HCT116 (cell line): ENCODE results near the gene CNPY3. TPM values are rescaled to one million over a fixed set of nuclear protein-coding genes. Genes with fewer than 3 reads are reported as not detected.

Experiments
- ATAC-seq: fragments of 200-7000 bp; cut with Tn5 transposase; 2 replicates; pipeline ENCODE4 v1.9.1; 2020; ENCODE audit warnings: mild to moderate bottlenecking, moderate library complexity
- BruUV-seq: library from RNA; stranded (reverse); fragments of 400-500 nt; replicated peaks from 2 replicates; lab custom pipeline; 2021; lab: Mats Ljungman, UMichigan
- CTCF ChIA-PET: fragments of 300-600 bp; sonication (Branson Sonifier 250); formaldehyde crosslinking; loops from one replicate; lab custom pipeline; 2021; ENCODE audit warnings: antibody characterized with exemption; lab: Charles Lee
- POLR2A ChIA-PET: fragments of 300-600, 350-600 bp; sonication (Branson Sonifier 250); formaldehyde crosslinking; loops from one replicate; lab custom pipeline; 2021; ENCODE audit warnings: antibody characterized with exemption; lab: Charles Lee
- RAD21 ChIA-PET, 2 experiments: fragments of 300-600 bp; sonication (Branson Sonifier 250); formaldehyde crosslinking; loops; one replicate each; lab custom pipeline; 2023; ENCODE audit warnings: low total read pairs in 2 of 2; ENCODE audit not compliant: uncharacterized antibody in 2 of 2, unreplicated experiment in 2 of 2, low non-redundant PET in 1 of 2; lab: Charles Lee
- DNase-seq: peaks from one replicate; pipeline ENCODE4 v3.0.0-alpha.2; 2010; ENCODE audit warnings: low read depth, low spot score
- H2AFZ ChIP-seq: fragments of 200-600 bp; shearing (Covaris generic), sonication (generic); 2 replicates; pipeline ENCODE4 v1.6.1; 2017; ENCODE audit warnings: low read depth, mixed run types, mixed read lengths, antibody characterized with exemption, low read length; ENCODE audit not compliant: poor library complexity, severe bottlenecking
- H3K27ac ChIP-seq: 2 replicates; pipeline ENCODE4 v1.5.1; 2012; ENCODE audit warnings: low read depth, low read length
- H3K27me3 ChIP-seq: fragments of 200-600 bp; sonication (generic); 2 replicates; pipeline ENCODE4 v1.6.1; 2016; ENCODE audit warnings: mixed run types, low read length, mixed read lengths; ENCODE audit not compliant: insufficient read depth
- H3K36me3 ChIP-seq, 2 experiments: fragments of 200-500 bp in 1 of 2; fragments of 200-600 bp in 1 of 2; sonication (Bioruptor generic) in 1 of 2; sonication (generic) in 1 of 2; 2 replicates each; pipeline versions ENCODE4 v1.5.1 to v1.6.1; 2014 to 2016; ENCODE audit warnings: low read length in 2 of 2, inconsistent platforms in 1 of 2, mixed read lengths in 1 of 2, mixed run types in 1 of 2; ENCODE audit not compliant: insufficient read depth in 2 of 2, control insufficient read depth in 1 of 2
- H3K4me1 ChIP-seq, 2 experiments: fragments of 200-600 bp in 1 of 2; sonication (generic) in 1 of 2; 2 replicates each; pipeline versions ENCODE4 v1.5.1 to v1.6.1; 2012 to 2017; ENCODE audit warnings: low read length in 2 of 2, inconsistent platforms in 1 of 2, mild to moderate bottlenecking in 1 of 2, mixed read lengths in 1 of 2, mixed run types in 1 of 2, moderate library complexity in 1 of 2; ENCODE audit not compliant: insufficient read depth in 2 of 2, control insufficient read depth in 1 of 2
- H3K4me2 ChIP-seq: fragments of 200-600 bp; sonication (generic); 2 replicates; pipeline ENCODE4 v1.6.1; 2017; ENCODE audit warnings: mixed run types, low read length, mixed read lengths
- H3K4me3 ChIP-seq, 2 experiments: fragments of 200-600 bp in 1 of 2; sonication (generic) in 1 of 2; replicated peaks in 1 of 2; 2 replicates each; pipeline ENCODE4 v1.5.1; 2011 to 2016; ENCODE audit warnings: low read length in 2 of 2, control low read depth in 1 of 2, low read depth in 1 of 2, mild to moderate bottlenecking in 1 of 2, mixed read lengths in 1 of 2, mixed run types in 1 of 2
- H3K79me2 ChIP-seq: fragments of 200-600 bp; sonication (generic); 2 replicates; pipeline ENCODE4 v1.6.1; 2017; ENCODE audit warnings: mild to moderate bottlenecking, mixed run types, low read length, moderate library complexity, mixed read lengths; ENCODE audit not compliant: insufficient read depth
- H3K9ac ChIP-seq: fragments of 200-600 bp; sonication (generic); 2 replicates; pipeline ENCODE4 v1.6.1; 2016; ENCODE audit warnings: low read length, mixed read lengths
- H3K9me2 ChIP-seq: fragments of 200-600 bp; sonication (generic), shearing (Covaris generic); 2 replicates; pipeline ENCODE4 v1.6.1; 2017; ENCODE audit warnings: mixed run types, mild to moderate bottlenecking, moderate library complexity; ENCODE audit not compliant: insufficient read depth
- H3K9me3 ChIP-seq, 2 experiments: fragments of 200-500 bp in 1 of 2; fragments of 200-600 bp in 1 of 2; sonication (Bioruptor generic) in 1 of 2; sonication (generic) in 1 of 2; 2 replicates each; pipeline ENCODE4 v1.6.1; 2014 to 2017; ENCODE audit warnings: low read length in 2 of 2, mixed read lengths in 2 of 2, inconsistent platforms in 1 of 2, low read depth in 1 of 2, mild to moderate bottlenecking in 1 of 2, mixed run types in 1 of 2, moderate library complexity in 1 of 2; ENCODE audit not compliant: control insufficient read depth in 1 of 2, insufficient read depth in 1 of 2
- H4K20me1 ChIP-seq: fragments of 200-600 bp; sonication (generic), shearing (Covaris generic); 2 replicates; pipeline ENCODE4 v1.6.1; 2017; ENCODE audit warnings: mixed run types, mild to moderate bottlenecking, moderate library complexity; ENCODE audit not compliant: insufficient read depth
- JUND ChIP-seq: IDR thresholded peaks from 2 replicates; pipeline ENCODE4 v1.6.1; 2012
- POLR2A ChIP-seq: IDR thresholded peaks from 2 replicates; pipeline ENCODE4 v1.7.0; 2011; ENCODE audit warnings: borderline replicate concordance; ENCODE audit not compliant: insufficient read depth, insufficient read length; ENCODE audit errors: extremely low read depth
- POLR2AphosphoS5 ChIP-seq: IDR thresholded peaks from 2 replicates; pipeline ENCODE4 v1.6.1; 2011; ENCODE audit warnings: mild to moderate bottlenecking, low read depth, low read length, moderate library complexity
- RAD21 ChIP-seq: IDR thresholded peaks from 2 replicates; pipeline ENCODE4 v1.6.1; 2012; ENCODE audit warnings: low read depth, mild to moderate bottlenecking
- SP1 ChIP-seq: IDR thresholded peaks from 2 replicates; pipeline ENCODE4 v1.6.1; 2012; ENCODE audit warnings: low read depth
- SRF ChIP-seq: IDR thresholded peaks from 2 replicates; pipeline ENCODE4 v1.6.1; 2012; ENCODE audit warnings: low read depth
- TCF7L2 ChIP-seq: IDR thresholded peaks from 2 replicates; pipeline ENCODE4 v1.7.0; 2011; ENCODE audit warnings: borderline replicate concordance, inconsistent platforms; ENCODE audit not compliant: insufficient read depth, insufficient read length; ENCODE audit errors: extremely low read depth
- ZFX ChIP-seq: fragments of 450-650 bp; IDR thresholded peaks from 2 replicates; pipeline ENCODE4 v1.6.1; 2017
- intact Hi-C: fragments of 100-400 bp; cut with micrococcal nuclease; formaldehyde crosslinking; loops from 2 replicates; pipeline ENCODE4 v1.10.0; 2022
- total RNA-seq: library from RNA; stranded (reverse); gene quantifications from one replicate; pipeline ENCODE4 v1.2.1, GENCODE V29; 2021; ENCODE audit not compliant: unreplicated experiment
- TF ChIP-seq, protein P1 (sequence below): IDR thresholded peaks from 2 replicates; pipeline ENCODE4 v1.6.1; 2012; ENCODE audit warnings: low read depth
- TF ChIP-seq, protein P2 (sequence below): IDR thresholded peaks from 2 replicates; pipeline ENCODE4 v1.6.1; 2012
- TF ChIP-seq, protein P3 (sequence below): IDR thresholded peaks from 2 replicates; pipeline ENCODE4 v1.6.1; 2011; ENCODE audit warnings: mild to moderate bottlenecking, low read length, moderate library complexity; ENCODE audit not compliant: insufficient replicate concordance; ENCODE audit errors: extremely low read depth
- TF ChIP-seq, protein P4 (sequence below), 3 experiments: fragments of 200-600 bp in 1 of 3; sonication (generic) in 1 of 3; IDR thresholded peaks in 2 of 3; conservative IDR thresholded peaks in 1 of 3; 2 replicates each; pipeline ENCODE4 v1.5.1; 2012 to 2017; ENCODE audit warnings: low read depth in 2 of 3, low read length in 2 of 3, antibody characterized with exemption in 1 of 3, borderline replicate concordance in 1 of 3, control low read depth in 1 of 3, mild to moderate bottlenecking in 1 of 3, mixed read lengths in 1 of 3, mixed run types in 1 of 3, moderate library complexity in 1 of 3; ENCODE audit not compliant: insufficient read depth in 1 of 3

CNPY3 gene
- total RNA-seq, 1 experiment from 2014 or later: 49.1 TPM

DNA sequence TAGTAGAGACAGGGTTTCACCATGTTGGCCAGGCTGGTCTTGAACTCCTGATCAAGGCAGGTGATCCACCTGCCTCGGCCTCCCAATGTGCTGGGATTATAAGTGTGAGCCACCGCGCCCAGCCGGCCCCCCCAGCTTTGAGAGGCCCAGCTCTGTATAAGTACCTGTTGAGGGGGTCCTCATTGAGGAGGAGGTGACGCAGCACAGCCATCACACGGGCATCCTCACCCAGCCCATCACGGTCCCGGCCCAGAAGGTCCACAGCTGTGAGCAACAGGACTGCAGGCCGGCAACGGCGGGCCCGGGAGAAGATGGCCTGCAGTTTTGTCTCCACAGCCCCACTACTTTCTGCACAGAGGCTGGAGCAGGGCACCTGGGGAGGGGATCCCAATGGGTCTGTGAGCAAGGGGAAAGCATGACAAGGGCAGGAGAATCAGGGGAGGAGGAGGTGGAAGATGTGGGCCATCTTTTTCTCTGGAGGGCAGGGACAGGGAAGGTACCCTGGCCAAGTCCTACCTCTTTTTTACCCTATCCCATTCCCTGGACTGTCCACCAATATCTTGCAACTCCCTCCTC is 38.9 kb downstream of the CNPY3 start:
- no peaks in the 10 kb centered on the region for H3K9me3 ChIP-seq
- RAD21 ChIA-PET: no interaction called here
- CTCF ChIA-PET: no interaction called here
- no peaks in the 10 kb centered on the region for H3K79me2 ChIP-seq
- no peak for ATAC-seq
- POLR2A ChIA-PET: no interaction called here
- H2AFZ ChIP-seq: no peak overlapping the region
- H3K36me3 ChIP-seq: peaks cover 0 to 3% of the 10 kb centered on the region in 2 experiments; a peak in 2 of 4 replicates
- no peak overlapping the region for H3K27ac ChIP-seq
- no TSS peak for BruUV-seq
- no peak overlapping the region for H3K4me3 ChIP-seq
- H4K20me1 ChIP-seq: no peaks in the 10 kb centered on the region
- intact Hi-C loops: no loop called here
- DNase-seq: no peak
- no peaks in the 10 kb centered on the region for H3K9me2 ChIP-seq
- H3K9ac ChIP-seq: no peak overlapping the region
- peaks cover 15 to 27% of the 10 kb centered on the region in 2 experiments for H3K4me1 ChIP-seq
- no peak overlapping the region for H3K4me2 ChIP-seq
- H3K27me3 ChIP-seq: no peaks in the 10 kb centered on the region
- TF ChIP-seq RAD21: no peak
- TF ChIP-seq, protein P1, sequence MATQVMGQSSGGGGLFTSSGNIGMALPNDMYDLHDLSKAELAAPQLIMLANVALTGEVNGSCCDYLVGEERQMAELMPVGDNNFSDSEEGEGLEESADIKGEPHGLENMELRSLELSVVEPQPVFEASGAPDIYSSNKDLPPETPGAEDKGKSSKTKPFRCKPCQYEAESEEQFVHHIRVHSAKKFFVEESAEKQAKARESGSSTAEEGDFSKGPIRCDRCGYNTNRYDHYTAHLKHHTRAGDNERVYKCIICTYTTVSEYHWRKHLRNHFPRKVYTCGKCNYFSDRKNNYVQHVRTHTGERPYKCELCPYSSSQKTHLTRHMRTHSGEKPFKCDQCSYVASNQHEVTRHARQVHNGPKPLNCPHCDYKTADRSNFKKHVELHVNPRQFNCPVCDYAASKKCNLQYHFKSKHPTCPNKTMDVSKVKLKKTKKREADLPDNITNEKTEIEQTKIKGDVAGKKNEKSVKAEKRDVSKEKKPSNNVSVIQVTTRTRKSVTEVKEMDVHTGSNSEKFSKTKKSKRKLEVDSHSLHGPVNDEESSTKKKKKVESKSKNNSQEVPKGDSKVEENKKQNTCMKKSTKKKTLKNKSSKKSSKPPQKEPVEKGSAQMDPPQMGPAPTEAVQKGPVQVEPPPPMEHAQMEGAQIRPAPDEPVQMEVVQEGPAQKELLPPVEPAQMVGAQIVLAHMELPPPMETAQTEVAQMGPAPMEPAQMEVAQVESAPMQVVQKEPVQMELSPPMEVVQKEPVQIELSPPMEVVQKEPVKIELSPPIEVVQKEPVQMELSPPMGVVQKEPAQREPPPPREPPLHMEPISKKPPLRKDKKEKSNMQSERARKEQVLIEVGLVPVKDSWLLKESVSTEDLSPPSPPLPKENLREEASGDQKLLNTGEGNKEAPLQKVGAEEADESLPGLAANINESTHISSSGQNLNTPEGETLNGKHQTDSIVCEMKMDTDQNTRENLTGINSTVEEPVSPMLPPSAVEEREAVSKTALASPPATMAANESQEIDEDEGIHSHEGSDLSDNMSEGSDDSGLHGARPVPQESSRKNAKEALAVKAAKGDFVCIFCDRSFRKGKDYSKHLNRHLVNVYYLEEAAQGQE: no peak
- TF ChIP-seq ZFX: no peak
- no peak for TF ChIP-seq SRF
- TF ChIP-seq, protein P2, sequence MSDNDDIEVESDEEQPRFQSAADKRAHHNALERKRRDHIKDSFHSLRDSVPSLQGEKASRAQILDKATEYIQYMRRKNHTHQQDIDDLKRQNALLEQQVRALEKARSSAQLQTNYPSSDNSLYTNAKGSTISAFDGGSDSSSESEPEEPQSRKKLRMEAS: no peak
- no peak for TF ChIP-seq TCF7L2
- no peak for TF ChIP-seq JUND
- TF ChIP-seq, protein P3, sequence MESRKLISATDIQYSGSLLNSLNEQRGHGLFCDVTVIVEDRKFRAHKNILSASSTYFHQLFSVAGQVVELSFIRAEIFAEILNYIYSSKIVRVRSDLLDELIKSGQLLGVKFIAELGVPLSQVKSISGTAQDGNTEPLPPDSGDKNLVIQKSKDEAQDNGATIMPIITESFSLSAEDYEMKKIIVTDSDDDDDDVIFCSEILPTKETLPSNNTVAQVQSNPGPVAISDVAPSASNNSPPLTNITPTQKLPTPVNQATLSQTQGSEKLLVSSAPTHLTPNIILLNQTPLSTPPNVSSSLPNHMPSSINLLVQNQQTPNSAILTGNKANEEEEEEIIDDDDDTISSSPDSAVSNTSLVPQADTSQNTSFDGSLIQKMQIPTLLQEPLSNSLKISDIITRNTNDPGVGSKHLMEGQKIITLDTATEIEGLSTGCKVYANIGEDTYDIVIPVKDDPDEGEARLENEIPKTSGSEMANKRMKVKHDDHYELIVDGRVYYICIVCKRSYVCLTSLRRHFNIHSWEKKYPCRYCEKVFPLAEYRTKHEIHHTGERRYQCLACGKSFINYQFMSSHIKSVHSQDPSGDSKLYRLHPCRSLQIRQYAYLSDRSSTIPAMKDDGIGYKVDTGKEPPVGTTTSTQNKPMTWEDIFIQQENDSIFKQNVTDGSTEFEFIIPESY: no peak
- no peak for TF ChIP-seq POLR2AphosphoS5
- TF ChIP-seq, protein P4, sequence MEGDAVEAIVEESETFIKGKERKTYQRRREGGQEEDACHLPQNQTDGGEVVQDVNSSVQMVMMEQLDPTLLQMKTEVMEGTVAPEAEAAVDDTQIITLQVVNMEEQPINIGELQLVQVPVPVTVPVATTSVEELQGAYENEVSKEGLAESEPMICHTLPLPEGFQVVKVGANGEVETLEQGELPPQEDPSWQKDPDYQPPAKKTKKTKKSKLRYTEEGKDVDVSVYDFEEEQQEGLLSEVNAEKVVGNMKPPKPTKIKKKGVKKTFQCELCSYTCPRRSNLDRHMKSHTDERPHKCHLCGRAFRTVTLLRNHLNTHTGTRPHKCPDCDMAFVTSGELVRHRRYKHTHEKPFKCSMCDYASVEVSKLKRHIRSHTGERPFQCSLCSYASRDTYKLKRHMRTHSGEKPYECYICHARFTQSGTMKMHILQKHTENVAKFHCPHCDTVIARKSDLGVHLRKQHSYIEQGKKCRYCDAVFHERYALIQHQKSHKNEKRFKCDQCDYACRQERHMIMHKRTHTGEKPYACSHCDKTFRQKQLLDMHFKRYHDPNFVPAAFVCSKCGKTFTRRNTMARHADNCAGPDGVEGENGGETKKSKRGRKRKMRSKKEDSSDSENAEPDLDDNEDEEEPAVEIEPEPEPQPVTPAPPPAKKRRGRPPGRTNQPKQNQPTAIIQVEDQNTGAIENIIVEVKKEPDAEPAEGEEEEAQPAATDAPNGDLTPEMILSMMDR (IDR thresholded peaks at IDR 0.05 in 2 of 3, conservative IDR thresholded peaks at IDR 0.05 in 1 of 3; ENCODE audit: borderline replicate concordance in 1 of 3, insufficient read depth in 1 of 3, low read depth in 2 of 3, low read length in 2 of 3): no peak
- TF ChIP-seq SP1: no peak
- TF ChIP-seq POLR2A: no peak
